A673 (cell line): ENCODE results near the gene FOXP4. TPM values are rescaled to one million over a fixed set of nuclear protein-coding genes. Genes with fewer than 3 reads are reported as not detected.

Experiments used
- BruUV-seq: library from RNA; stranded (reverse); fragments of 400-500 nt; replicated peaks from 2 replicates; lab custom pipeline; 2021; lab: Mats Ljungman, UMichigan
- CTCF ChIA-PET: fragments of 300-600 bp; sonication (Branson Sonifier 250); formaldehyde crosslinking; loops from one replicate; lab custom pipeline; 2022; ENCODE audit warnings: antibody characterized with exemption; lab: Charles Lee
- POLR2A ChIA-PET: fragments of 300-600 bp; sonication (Branson Sonifier 250); formaldehyde crosslinking; loops from one replicate; lab custom pipeline; 2022; ENCODE audit warnings: antibody characterized with exemption; ENCODE audit not compliant: low non-redundant PET; lab: Charles Lee
- DNase-seq: peaks from one replicate; pipeline ENCODE4 v3.0.0-alpha.2; 2015; ENCODE audit warnings: low spot score
- H3K27ac ChIP-seq: fragments of 200-600 bp; sonication (generic); 2 replicates; pipeline ENCODE4 v1.5.1; 2016; ENCODE audit warnings: mixed run types, low read depth, mild to moderate bottlenecking, mixed read lengths, antibody characterized with exemption, low read length; ENCODE audit not compliant: poor library complexity, severe bottlenecking
- H3K27me3 ChIP-seq: fragments of 200-600 bp; sonication (generic); replicated peaks from 2 replicates; pipeline ENCODE4 v1.6.1; 2017; ENCODE audit warnings: mixed run types, low read depth, mild to moderate bottlenecking, mixed read lengths, antibody characterized with exemption, low read length; ENCODE audit not compliant: insufficient read depth, poor library complexity
- H3K36me3 ChIP-seq: fragments of 200-600 bp; sonication (generic); 2 replicates; pipeline ENCODE4 v1.6.1; 2016; ENCODE audit warnings: mixed run types, mild to moderate bottlenecking, mixed read lengths, antibody characterized with exemption, low read length; ENCODE audit not compliant: insufficient read depth, poor library complexity, severe bottlenecking
- H3K4me1 ChIP-seq: fragments of 200-600 bp; sonication (generic); 2 replicates; pipeline ENCODE4 v1.6.1; 2017; ENCODE audit warnings: mixed run types, mild to moderate bottlenecking, mixed read lengths, antibody characterized with exemption, low read length; ENCODE audit not compliant: insufficient read depth, poor library complexity, severe bottlenecking
- H3K4me3 ChIP-seq: fragments of 200-600 bp; sonication (generic); 2 replicates; pipeline ENCODE4 v1.5.1; 2016; ENCODE audit warnings: low read depth, mixed run types, mild to moderate bottlenecking, mixed read lengths, low read length; ENCODE audit not compliant: poor library complexity, severe bottlenecking
- H3K9me3 ChIP-seq: fragments of 200-600 bp; sonication (generic); 2 replicates; pipeline ENCODE4 v1.6.1; 2016; ENCODE audit warnings: mixed run types, low read depth, mild to moderate bottlenecking, mixed read lengths, antibody characterized with exemption, low read length; ENCODE audit not compliant: poor library complexity, severe bottlenecking
- CTCF ChIP-seq: fragments of 300-800, 200-600 bp; sonication (generic); conservative IDR thresholded peaks from 2 replicates; pipeline ENCODE4 v1.5.1; 2017; ENCODE audit warnings: low read depth, mild to moderate bottlenecking, antibody characterized with exemption, low read length, moderate library complexity, mixed read lengths
- EZH2 ChIP-seq: fragments of 200-600 bp; sonication (generic); IDR thresholded peaks from 2 replicates; pipeline ENCODE4 v1.6.1; 2017; ENCODE audit warnings: borderline replicate concordance, low read depth, mild to moderate bottlenecking, mixed read lengths, antibody characterized with exemption, low read length; ENCODE audit not compliant: poor library complexity, severe bottlenecking
- intact Hi-C: fragments of 100-400 bp; cut with micrococcal nuclease; formaldehyde crosslinking; loops from one replicate; pipeline ENCODE4 v1.10.0; 2022; ENCODE audit not compliant: unreplicated experiment
- total RNA-seq: library from RNA; stranded (reverse); gene quantifications from 2 replicates; pipeline ENCODE4 v1.2.3, GENCODE V29; 2021

Gene FOXP4
- total RNA-seq, 1 experiment from 2014 or later = 53.9 TPM

DNA sequence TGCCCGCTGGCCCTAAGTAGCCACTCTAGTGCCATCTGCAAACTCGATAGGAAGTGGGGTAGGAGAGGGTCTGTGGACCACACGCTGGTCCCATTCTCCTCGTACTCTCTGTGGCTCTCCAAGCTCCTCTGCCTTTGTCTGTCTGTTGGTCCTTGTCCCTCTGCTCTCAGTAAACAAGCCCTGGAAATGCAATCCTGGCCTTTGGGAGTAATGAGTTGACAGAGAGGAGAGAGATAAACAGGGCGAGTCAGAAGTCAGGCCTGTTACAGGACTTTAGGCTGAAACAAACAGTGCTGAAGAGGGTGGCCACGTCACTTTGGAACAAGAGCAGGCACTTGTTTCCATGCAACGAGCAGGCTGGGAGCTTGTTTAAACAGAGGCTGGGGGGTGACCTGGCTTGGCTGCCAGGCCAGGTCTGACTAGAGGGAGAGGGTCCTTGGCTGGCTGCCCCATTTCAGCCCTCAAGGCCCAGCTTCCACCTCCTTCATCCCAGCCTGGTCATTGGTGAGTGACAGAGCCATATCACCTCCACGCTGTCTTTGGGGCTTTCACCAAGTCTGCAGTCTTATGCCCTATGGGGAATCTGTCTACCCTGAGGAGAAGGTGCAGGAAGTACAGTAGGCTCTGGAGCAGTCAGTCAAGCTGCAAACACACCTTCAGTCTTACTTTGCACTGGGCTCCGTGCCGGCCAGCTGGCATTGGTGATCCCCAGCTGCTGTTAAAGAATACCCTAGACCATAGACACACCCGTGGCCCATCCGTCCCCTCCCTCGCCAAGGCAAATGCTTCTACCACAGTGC lies 22.6 kb downstream of the FOXP4 start:
- H3K27ac ChIP-seq = no peak overlapping the region
- peaks cover 29% of the 10 kb centered on the region for H3K4me1 ChIP-seq
- POLR2A ChIA-PET = no interaction called here
- no peak for DNase-seq
- no peaks in the 10 kb centered on the region for H3K9me3 ChIP-seq
- intact Hi-C loops = no loop called here
- CTCF ChIA-PET = no interaction called here
- no peak overlapping the region for H3K4me3 ChIP-seq
- no TSS peak for BruUV-seq
- H3K36me3 ChIP-seq = peaks cover 23% of the 10 kb centered on the region
- H3K27me3 ChIP-seq = no peaks in the 10 kb centered on the region
- no peak for TF ChIP-seq EZH2
- TF ChIP-seq CTCF = no peak

DNA sequence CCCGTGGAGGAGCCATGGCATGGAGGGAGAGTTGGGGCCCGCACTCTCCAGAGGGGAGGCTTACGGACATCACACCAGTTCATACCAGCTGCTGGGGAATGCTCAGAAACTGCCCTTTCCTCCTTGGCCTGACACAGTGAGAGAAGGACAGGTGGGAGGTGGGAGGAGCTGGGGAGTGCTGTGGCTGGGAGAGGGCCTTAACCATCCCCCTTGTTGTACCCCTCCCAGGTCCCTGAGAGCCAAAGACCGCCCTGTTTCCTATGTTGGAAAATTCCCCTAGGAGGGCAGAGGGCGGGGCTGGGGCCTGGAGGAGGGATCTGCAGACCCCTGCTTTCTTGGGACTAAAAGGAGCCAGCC lies 24.1 kb downstream of the FOXP4 start:
- TF ChIP-seq EZH2 (no peak), CTCF (no peak)
- no TSS peak for BruUV-seq
- peaks cover 23% of the 10 kb centered on the region for H3K36me3 ChIP-seq
- H3K9me3 ChIP-seq = no peaks in the 10 kb centered on the region
- intact Hi-C loops = no loop called here
- no peak for DNase-seq
- H3K27me3 ChIP-seq = no peaks in the 10 kb centered on the region
- no peak overlapping the region for H3K4me3 ChIP-seq
- ChIA-PET POLR2A (no interaction called here), CTCF (interaction anchor here (0.6 kb wide), 1 partner anchor 10 kb away, joined by 5 read pairs; no protein-coding TSS in a partner anchor)
- peaks cover 27% of the 10 kb centered on the region for H3K4me1 ChIP-seq
- H3K27ac ChIP-seq = peak overlapping the region; percentile 66

GRCh38 chr6:41571021-41571780 lies 25.0 kb downstream of the FOXP4 start:
- BruUV-seq = no TSS peak
- CTCF ChIA-PET = no interaction called here

More at GRCh38 chr6:41571021-41571780, 25.0 kb downstream of the FOXP4 start:
- H3K27me3 ChIP-seq = no peaks in the 10 kb centered on the region
- peak; percentile 32 for DNase-seq
- H3K27ac ChIP-seq = peak overlapping the region; percentile 4
- intact Hi-C loops = no loop called here
- no peak overlapping the region for H3K4me3 ChIP-seq
- H3K4me1 ChIP-seq = peaks cover 27% of the 10 kb centered on the region
- TF ChIP-seq EZH2 (no peak), CTCF (no peak)
- H3K36me3 ChIP-seq = peaks cover 14% of the 10 kb centered on the region
- POLR2A ChIA-PET = no interaction called here
- no peaks in the 10 kb centered on the region for H3K9me3 ChIP-seq
